GM20431 (cell line): ENCODE results near the gene CCDC170.

ENCODE experiments used
- in situ Hi-C: fragments of 300-500 bp; cut with MseI, MboI; formaldehyde crosslinking; loops from one replicate; pipeline ENCODE4 v1.15.0; 2020; ENCODE audit warnings: low sequenced_read_pairs; ENCODE audit not compliant: unreplicated experiment

The CCDC170 gene

DNA sequence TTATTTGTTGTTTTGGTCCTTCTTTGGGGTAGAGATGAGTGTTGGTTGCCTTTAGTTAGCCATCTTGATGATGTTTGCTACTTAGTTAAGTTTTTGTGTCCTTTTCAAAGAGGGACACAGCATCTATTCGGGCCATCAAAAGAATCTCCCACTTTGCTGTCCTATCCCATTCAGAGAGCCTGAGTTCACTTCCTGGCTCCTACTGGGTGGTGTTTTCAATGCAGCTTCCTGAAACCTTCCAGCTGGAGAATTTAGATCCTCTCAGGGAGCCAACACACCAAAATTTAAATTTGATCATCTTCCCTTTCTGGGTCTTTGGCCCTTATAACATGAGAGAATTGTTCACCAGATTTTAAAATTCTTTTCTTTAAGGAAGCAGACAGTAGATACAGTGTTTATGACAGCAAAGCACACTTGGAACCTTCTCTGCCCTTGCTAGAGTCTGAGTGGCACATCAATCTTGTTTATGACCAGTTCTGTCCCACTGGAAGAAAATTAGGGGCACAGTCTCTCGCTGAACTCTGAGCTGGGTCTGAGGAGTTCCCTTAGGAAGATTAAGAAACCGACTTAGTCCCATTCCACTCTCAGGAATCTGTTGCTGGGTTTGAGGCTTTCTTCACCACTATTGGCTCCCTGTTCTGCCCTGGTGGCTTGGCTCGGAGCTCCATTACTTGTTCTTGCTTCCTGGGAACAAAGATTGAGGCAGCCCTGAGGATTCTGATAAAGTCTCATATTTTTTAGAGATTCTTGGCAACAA, 115.5 kb downstream of the CCDC170 start:
- in situ Hi-C loops = no loop called here

DNA sequence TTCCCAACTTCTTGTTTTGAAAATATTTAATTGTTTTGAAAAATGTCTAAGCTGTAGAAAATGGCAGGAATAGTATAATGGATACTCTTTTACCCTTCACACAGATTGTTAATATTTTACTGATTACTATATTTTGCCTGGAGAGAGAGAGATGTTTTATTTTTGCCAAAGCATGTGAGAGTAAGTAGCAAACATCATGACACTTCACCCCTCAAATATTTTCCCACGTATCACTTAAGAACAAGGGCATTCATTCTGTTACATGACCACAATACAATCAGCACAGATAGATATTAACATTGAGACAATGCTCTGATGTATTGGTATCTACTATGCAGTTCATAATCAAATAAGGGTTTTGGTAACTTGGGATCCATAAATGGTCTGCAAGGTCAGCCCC, 116.5 kb downstream of the CCDC170 start:
- in situ Hi-C loops = no loop called here

DNA sequence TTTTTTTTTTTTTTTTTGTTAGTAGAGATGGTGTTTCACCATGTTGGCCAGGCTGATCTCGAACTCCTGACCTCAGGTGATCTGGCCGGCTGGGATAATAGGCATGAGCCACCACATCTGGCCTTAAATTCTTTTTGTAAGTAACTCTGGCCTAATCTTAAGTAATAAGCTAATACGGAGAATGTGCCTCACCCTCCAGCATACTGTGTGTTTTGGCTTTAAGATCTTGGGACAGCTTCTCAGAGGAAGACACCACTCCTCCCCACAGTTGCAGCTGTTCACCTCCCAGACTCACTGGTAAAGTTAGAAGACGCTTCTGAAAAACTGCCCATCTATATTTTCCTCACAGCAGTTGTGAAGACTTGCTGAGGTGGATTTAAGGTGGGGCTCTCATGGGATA, 120.8 kb downstream of the CCDC170 start:
- in situ Hi-C loops = no loop called here

DNA sequence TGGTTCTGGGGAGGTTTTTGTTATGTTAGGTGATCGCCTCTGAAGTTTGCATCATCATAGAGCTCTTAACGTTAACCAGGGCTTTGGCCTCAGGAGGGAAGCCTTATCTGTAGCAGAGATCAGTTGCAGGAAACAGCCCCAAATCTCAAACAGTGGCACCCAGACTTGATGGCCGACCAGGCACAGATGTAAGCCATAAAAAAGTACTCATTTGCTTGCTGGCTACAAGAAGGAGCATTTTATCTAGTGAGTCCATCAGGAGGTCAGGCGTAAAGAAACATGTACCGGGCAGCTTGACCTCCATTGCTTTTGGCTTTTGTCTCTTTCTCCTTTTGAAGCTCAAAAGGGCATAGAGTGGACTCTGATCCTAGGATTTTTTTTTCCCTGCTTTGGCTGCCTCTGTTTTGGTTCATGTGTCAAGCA, 122.3 kb downstream of the CCDC170 start:
- in situ Hi-C loops = no loop called here

DNA sequence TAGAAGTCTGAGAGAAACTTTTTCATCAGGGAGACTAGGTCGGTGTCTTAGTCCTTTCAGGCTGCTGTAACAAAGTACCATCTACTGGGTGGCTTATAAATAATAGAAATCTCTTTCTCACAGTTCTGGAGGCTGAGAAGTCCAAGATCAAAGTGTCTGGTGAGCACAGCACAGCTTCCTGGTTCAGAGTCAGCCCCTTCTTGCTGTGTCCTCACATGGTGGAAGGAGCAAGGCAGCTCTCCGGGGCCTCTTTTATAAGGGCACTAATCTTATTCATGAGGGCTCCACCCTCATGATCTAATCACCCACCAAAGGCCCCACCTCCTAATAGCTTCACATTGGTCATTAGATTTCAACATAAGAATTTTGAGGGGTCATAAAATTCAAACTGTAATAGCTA, 122.8 kb downstream of the CCDC170 start:
- in situ Hi-C loops = no loop called here

DNA sequence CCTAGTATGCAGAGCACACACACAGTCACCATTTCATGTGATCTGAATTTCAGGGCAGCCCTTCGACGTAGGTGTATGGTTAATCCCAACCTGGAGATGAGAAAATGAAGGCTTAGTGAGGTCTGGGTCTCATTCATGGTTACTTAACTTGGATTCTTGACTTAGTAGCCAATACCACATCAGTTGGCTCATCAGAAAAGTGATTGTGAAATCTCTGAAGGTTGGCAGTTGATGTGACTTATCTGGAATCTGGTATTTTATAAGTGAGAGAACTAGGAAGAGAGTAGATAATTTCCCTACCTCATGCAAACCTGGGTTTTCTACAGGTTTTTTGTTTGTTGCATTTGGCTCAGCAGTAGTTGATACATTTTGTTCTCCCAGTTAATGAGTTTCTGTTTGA, 123.7 kb downstream of the CCDC170 start:
- in situ Hi-C loops = no loop called here

DNA sequence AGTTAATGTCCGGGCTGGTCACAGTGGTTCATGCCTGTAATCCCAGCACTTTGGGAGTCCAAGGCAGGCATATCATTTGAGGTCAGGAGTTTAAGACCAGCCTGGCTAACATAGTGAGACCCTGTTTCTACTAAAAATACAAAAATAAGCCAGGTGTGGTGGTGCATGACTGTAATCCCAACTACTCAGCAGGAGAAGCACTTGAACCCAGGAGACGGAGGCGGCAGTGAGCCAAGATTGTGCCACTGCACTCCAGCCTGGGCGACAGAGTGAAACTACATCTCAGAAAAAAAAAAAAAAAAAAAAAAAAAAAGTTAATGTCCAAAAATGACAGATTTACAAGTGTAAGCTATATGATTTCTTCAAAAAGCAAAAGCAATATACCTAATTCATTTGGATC, 124.9 kb downstream of the CCDC170 start:
- in situ Hi-C loops = no loop called here

DNA sequence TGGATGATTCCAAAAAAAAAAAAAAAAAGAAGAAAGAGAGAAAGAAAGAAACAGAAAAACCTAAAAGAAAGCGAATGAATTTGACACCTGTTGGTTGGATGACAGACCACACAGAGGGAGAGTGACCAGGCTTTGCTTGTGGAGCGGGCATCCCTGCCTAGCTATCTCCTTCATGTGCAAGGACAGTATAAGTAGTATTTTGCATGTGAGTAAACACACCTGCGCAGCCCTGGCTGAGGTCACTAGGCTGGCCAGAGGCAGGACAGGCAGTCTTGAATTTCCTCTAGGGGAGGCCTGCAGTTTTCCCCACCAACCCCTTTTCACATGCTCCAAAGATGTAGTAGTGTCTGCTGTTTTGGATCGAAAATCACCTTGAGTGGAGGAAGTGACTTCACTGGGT, 126.4 kb downstream of the CCDC170 start:
- in situ Hi-C loops = no loop called here

DNA sequence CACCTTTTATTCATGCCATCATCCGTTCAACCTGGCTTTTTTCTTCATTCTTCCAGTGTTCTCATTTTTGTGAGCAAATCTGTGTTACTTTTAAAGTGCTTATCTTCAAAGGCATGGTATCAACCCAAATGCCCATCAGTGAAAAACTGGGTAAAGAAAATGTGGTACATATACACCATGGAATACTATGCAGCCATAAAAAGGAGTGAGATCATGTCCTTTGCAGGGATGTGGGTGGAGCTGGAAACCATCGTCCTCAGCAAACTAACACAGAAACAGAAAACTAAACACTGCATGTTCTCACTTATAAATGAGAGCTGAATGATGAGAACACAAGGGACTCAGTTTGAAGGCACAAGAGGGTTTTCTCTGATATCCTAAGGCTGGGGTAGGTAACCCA, 130.3 kb downstream of the CCDC170 start:
- in situ Hi-C loops = no loop called here

DNA sequence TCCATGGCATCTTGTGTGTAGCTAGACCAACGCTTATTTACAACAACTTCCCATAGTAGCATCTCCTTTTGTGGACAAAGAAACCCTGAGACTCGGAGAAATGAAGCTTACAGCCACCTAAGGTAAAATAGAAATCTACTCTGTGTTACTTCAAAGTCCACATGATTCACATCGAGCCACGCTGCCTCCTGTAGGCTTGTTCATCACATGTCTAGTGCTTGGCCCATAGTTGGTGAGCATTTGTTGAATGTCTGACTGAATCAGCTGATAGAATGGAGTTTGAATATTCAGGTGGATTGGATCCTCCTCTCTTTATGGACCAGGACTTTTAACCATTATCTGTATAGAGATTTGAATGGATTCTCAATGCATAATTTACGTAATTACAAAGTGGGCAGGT, 130.7 kb downstream of the CCDC170 start:
- in situ Hi-C loops = no loop called here

DNA sequence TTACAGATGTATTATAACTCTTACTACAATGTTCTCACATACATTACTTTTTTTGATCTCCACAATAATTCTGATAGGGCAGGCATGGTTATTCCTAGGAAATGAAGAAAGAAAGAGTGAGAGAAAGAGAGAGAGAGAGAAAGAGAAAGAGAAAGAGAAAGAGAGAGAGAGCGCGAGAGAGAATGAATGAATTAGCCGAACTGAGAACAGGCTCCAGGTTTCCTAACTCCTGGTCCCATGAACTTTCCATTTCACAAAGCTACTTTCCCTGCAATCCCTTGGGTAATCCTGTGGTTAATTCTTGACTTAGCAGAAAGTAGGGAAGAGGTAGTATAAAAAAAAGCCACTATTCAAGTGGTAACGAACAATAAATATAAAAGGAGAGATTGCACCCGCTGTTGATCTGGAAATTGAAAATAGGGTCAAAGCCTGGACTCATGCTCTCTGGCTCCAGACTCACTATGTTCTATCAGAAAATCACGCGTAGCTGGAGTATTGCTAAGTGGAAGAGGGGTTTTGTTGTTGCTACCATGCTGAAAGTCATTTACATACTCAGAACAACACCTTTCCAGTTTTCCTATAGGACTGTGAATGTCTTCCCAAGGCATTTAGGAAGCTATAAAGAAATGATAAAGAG, 131.2 kb downstream of the CCDC170 start:
- in situ Hi-C loops = no loop called here

DNA sequence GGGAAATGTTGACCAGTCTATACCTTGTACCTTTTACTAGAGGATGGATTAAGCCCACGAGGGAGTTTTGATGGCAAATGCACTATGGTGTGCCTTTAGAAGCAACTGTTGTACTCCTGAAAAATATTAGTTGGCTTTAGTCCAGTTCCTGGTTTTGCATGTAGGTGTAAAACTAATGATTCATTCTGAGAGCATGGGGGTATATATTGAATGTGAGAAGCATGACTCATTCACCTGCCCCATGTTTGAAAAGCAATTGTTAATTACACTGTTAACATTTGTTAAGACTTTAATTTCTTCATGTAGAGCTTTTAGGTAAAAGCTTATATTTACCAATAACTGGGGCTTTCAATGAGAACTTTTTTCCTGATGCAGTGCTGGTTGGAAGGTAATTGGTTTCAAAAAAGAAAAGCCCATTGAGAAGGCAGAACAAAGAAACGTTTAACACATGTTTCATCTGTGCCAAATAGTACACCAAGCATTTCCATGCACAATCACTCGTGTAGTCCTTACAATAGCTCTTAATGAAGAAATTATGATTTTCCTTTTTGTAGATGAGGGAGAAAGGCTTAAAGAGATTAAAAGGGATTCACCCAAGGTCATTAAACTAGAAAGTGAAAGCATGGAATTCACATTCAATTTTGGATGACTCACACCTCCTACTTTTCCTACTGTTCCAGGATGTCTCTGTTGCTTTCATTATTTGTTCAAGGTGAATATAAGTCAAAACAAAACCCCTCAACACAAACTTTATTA, 134.1 kb downstream of the CCDC170 start:
- in situ Hi-C loops = no loop called here

DNA sequence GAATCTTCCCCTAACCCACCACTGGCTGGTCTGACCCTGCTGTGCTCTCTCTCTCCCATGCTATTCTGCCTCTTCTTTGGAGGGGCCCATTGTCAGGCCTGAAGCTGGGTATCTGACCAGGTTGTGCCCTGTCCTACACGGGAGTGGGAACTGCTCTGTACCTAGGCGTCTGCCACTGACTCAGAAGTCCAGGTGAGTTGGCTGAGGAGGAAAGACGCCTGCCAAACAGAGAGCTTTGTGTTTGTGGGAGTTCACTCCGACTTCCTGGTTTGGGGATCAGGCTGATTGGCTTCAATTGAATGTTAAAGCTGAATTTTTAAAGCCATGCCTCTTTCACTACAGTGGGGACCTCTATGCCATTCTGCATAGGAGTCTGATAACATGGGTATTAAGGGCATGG, 136.0 kb downstream of the CCDC170 start:
- in situ Hi-C loops = no loop called here

DNA sequence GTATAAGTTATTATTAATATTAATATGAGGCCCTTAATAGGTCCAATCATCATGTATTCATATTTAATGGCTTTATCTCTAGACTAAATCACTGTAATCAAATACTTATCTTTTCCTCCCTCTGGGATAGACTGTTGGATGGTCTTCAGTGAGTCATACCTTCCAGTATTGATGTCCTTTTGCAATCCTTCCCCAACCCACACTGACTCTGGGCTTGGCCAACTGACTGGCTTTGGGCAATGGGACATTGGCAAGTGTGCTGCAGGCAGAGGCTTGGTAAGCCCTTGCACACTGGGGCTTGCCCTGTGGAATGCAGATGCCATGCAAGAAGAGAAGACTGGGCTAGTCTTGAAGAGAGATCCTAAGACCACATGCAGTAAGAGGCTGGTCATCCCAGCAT, 136.6 kb downstream of the CCDC170 start:
- in situ Hi-C loops = no loop called here

DNA sequence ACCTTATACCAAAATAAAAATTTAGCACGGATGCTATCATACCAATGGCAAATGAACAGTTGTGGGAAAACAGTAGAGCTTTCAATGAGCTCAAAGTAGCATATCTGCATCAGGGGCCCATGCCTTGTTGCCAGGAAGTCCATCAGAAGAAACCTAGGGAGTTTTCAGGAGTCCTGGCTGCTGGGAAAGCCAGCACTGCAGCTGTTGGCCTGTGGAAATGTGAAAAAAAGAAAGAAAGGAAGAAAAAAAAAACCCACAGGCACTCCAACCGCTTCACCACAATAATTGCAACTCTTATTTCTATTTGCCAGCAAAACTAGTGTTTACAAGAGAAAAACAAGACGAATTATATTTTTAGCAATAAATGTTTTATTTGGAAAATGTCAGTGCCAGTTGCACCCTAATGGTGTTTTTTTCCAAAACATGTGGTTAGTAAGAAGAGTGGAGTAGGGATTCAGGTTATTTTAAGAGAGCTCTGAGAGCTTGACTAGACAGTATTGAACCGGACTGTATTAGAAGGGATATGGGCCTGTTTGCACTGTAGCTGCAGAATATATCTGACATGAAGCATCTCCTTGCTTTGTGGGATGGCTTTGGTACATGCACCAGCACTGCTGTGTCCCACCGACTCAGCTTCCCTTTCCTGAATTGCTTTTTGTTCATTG, 137.3 kb downstream of the CCDC170 start:
- in situ Hi-C loops = no loop called here

DNA sequence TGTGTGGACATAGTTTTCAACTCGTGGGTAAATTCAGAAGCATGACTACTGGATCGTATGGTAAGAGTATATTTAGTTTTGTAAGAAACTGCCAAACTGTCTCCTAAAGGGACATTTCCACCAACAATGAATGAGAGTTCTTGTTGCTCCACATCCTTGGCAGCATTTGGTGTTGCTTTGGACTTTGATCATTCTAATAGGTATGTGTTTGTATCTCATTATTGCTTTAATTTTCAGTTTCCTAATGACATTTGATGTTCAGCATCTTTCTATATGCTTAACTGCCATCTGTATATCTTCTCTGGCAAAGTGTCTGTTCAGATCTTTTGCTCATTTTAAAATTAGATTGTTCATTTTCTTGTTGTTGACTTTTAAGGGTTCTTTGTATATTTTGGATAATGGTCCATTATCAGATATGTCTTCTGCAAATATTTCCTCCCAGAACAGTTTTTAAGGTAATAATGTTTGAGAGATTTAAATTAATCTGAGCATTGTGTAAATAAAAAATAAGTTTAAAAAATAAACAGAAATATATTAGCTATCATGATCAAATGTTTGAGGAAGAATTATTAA, 138.7 kb downstream of the CCDC170 start:
- in situ Hi-C loops = no loop called here

DNA sequence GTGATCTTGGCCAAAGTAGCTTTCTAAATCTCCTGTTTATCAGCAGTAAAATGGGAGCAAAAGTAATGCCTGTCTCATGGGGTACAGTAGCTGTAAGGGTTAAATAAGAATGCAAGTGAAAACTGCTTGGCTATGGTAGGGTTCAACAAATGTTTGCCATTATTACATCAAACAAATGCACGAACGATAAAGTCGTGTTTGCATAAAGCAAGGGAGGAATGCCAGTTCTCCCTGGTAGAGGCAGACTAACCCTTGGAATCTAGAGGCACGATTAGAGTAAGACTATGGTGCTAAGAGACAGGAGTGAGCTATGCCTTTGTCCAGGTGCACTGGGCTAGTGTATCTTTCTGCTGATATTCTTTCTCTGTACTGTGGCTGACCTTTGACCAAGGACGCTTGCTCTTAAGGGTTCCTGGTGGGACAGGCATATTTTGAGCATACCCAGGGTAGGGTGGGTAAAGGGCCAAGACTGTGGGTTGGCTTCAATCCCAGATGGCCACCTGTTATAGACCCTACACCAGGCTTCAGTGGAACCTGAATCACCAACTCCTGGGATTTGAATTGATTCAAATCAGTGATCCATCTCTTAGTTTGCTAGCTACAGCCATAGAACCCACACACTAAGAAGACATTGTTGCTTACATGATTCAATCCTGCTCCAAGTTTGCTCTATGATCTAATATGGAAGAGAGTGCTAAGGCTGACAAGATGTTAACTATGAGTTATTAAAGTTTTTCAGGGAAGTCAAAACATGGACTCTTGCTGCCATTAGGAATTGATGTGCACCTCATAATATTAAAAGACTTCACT, 139.9 kb downstream of the CCDC170 start:
- in situ Hi-C loops = no loop called here

DNA sequence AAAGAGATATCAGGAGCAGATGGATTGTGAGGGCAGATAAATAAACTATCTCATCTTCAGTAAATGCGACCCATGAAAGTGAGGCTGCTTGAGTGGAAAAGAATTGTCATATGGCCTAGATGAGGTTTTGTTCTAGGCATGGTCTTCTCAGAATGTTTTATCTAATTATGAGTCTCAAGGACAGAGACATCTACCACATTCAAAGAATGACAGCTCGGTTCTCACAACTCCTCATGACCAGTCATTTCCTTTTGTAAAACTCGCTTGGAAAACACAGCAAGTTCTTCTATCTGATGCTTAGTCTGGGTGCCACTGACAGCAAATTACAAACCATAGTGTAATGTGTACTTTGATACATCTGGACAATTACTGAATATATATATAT, 140.5 kb downstream of the CCDC170 start:
- in situ Hi-C loops = no loop called here

DNA sequence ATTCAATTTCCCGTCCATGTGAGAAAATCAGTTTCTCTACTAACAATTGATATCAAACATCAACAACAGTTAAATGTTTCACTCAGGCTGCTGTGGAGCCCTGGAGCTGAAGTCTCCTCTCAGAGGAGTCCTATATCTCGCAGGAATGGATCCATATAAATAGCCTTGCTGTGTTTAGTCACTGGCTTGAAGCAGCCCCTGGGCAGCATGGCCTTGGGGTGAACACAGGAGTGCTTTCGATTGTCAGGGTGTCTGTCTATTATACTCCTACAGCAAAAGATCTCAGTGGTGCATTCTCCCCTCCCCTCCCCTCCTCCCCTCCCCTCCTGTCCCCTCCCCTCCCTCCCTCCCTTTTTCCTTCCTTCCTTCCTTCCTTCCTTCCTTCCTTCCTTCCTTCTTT, 141.9 kb downstream of the CCDC170 start:
- in situ Hi-C loops = no loop called here

DNA sequence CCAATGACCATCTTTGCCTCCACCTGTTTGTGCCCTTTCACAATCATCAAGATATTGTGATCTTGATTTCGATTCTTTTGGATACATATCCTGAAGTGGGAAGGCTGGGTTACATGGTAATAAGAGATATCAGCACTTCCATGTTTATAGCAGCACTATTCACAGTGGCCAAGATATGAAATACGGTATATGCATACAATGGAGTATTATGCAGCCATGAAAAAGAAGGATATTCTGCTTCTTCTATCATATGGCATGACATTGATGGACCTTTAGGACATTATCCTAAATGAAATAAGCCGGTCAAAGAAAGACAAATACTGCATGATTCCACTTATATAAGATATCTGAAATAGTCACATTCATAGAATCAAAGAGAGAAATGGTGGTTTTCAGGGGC, 144.0 kb downstream of the CCDC170 start:
- in situ Hi-C loops = no loop called here
